ENCODE data around the gene MYO15B.

Gene MYO15B

DNA sequence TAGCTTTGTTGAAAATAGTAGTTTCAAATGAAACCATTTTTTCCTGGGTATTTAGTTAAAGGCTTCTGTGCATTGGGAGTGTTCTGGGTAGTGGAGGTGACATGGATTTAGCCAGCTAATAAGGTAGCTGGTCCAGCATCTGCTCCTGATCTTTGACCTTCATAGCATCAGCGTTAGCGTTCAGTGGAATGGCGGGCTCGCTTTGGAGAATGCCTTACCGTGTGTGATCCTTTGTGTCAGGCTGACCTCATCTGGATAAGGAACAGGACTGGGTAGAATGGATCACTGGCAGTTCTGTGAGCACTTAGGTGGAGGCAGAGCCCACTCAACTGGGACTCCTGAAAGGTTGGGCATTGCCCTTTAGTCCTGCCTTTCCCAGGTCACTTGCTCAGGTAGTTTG lies 83.3 kb downstream of the MYO15B start:
- ChIA-PET POLR2A (no interaction called here), CTCF (interaction anchor here (0.7 to 7.4 kb wide), 8 partner anchors 15 to 247 kb away, joined by 3 to 121 read pairs (median 4); partner anchors contain the start of gene SMIM5)
- TF ChIP-seq CTCF (IDR thresholded peaks at IDR 0.05; ENCODE audit: insufficient read depth, low read length, missing control alignments): no peak
- no peak for DNase-seq (ENCODE audit: low read depth, low spot score)
- no peak overlapping the region for H3K4me3 ChIP-seq (ENCODE audit: low read depth, low read length)

GRCh38 chr17:75672011-75672410 lies 84.4 kb downstream of the MYO15B start:
- no peak for TF ChIP-seq CTCF (IDR thresholded peaks at IDR 0.05; ENCODE audit: insufficient read depth, low read length, missing control alignments)
- ChIA-PET POLR2A (no interaction called here), CTCF (interaction anchor here (0.8 to 7.4 kb wide), 12 partner anchors 14 to 53 kb away, joined by 3 to 121 read pairs (median 6); partner anchors contain the start of gene SMIM5)
- no peak for DNase-seq (ENCODE audit: low read depth, low spot score)
- no peak overlapping the region for H3K4me3 ChIP-seq (ENCODE audit: low read depth, low read length)

DNA sequence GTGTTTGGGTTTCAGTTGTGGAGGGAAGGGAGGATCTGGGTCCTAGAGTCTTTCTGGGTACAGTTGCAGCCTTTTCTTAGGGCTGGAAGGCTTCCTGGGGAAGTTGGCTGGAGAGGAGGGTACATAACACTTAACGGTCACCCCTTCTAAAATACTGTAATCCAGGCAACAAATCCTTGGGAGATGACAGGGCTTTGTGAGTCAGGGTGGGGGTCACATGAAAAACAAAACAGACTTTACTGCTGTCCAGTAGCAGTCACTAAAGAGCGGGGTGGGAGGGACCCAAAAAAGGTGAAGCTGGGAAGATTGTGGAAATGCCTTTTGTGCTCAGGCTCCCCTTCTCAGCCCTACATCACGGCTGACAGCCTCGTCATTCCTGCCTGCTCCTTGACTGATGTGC lies 85.9 kb downstream of the MYO15B start:
- no peak for TF ChIP-seq CTCF (IDR thresholded peaks at IDR 0.05; ENCODE audit: insufficient read depth, low read length, missing control alignments)
- ChIA-PET POLR2A (interaction anchor here (0.8 kb wide), 1 partner anchor 72 kb away, joined by 3 read pairs; no protein-coding TSS in a partner anchor), CTCF (interaction anchor here (1.0 to 7.4 kb wide), 12 partner anchors 12 to 82 kb away, joined by 3 to 121 read pairs (median 10); partner anchors contain the start of gene SMIM5)
- no peak for DNase-seq (ENCODE audit: low read depth, low spot score)
- no peak overlapping the region for H3K4me3 ChIP-seq (ENCODE audit: low read depth, low read length)
